Renal cortex interstitium (tissue), 11 donors: Measurements from ENCODE around the gene MTHFSD. TPM values are rescaled to one million over a fixed set of nuclear protein-coding genes. Genes with fewer than 3 reads are reported as not detected.

Experiments used
- DNase-seq, 11 donors: peaks; one replicate each; pipeline ENCODE4 v3.0.0-alpha.2; 2013; ENCODE audit warnings: low read depth in 9 of 11, low spot score in 4 of 11; ENCODE audit errors: extremely low read depth in 1 of 11
- polyA plus RNA-seq, 3 donors: library from polyadenylated mRNA; unstranded; fragments of 120-200 nt; gene quantifications; one replicate each; pipeline ENCODE4 v1.2.1, GENCODE V29; 2013; ENCODE audit not compliant: insufficient read length in 3 of 3

Gene MTHFSD
- polyA plus RNA-seq, 3 donors, result 26.2 to 31.9 (median 27.3) TPM

GRCh38 chr16:86574646-86575045 is 19.6 kb upstream of the MTHFSD start:
- no peak for DNase-seq

GRCh38 chr16:86573646-86574508 is 18.8 kb upstream of the MTHFSD start:
- no peak for DNase-seq

- no peak for DNase-seq
These were observed 18.2 kb upstream of the MTHFSD start for GRCh38 chr16:86573215-86573614.

GRCh38 chr16:86572606-86573005 is 17.6 kb upstream of the MTHFSD start:
- no peak for DNase-seq

- DNase-seq, result no peak
These were observed 17.0 kb upstream of the MTHFSD start for GRCh38 chr16:86572041-86572521.

DNA sequence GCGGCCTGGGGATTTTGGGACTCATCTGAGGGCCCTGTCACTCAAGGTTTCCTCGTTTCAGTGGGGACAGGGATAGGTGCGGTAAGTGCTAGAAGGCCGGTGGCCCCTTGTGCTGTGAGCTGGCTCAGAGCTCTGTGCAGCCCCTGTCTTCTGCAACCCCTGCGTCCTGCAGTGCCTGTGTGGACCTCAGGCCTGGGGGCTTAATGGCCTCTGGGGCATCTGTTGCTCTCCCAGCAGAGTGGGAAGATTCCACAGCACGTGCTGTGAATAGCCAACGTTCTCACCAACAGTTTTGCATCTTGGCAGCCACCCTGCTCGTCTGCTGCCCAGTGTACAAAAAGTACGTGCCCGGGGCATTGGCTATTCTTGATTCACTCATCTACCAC is 16.5 kb upstream of the MTHFSD start:
- no peak for DNase-seq

- DNase-seq, result no peak
These were observed 15.8 kb upstream of the MTHFSD start for GRCh38 chr16:86570558-86571529.

GRCh38 chr16:86569701-86570447 is 14.8 kb upstream of the MTHFSD start:
- DNase-seq, result no peak

DNA sequence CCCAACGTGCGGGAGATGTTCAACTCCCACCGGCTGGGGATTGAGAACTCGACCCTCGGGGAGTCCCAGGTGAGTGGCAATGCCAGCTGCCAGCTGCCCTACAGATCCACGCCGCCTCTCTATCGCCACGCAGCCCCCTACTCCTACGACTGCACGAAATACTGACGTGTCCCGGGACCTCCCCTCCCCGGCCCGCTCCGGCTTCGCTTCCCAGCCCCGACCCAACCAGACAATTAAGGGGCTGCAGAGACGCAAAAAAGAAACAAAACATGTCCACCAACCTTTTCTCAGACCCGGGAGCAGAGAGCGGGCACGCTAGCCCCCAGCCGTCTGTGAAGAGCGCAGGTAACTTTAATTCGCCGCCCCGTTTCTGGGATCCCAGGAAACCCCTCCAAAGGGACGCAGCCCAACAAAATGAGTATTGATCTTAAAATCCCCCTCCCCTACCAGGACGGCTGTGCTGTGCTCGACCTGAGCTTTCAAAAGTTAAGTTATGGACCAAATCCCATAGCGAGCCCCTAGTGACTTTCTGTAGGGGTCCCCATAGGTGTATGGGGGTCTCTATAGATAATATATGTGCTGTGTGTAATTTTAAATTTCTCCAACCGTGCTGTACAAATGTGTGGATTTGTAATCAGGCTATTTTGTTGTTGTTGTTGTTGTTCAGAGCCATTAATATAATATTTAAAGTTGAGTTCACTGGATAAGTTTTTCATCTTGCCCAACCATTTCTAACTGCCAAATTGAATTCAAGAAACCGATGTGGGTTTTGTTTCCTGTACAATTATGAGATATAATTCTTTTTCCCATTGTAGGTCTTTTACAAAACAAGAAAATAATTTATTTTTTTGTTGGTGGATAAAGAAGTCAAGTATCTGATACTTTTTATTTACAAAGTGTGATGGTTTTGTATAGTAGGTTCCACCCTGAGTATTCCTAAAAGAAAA is 13.9 kb upstream of the MTHFSD start:
- DNase-seq, result no peak

DNA sequence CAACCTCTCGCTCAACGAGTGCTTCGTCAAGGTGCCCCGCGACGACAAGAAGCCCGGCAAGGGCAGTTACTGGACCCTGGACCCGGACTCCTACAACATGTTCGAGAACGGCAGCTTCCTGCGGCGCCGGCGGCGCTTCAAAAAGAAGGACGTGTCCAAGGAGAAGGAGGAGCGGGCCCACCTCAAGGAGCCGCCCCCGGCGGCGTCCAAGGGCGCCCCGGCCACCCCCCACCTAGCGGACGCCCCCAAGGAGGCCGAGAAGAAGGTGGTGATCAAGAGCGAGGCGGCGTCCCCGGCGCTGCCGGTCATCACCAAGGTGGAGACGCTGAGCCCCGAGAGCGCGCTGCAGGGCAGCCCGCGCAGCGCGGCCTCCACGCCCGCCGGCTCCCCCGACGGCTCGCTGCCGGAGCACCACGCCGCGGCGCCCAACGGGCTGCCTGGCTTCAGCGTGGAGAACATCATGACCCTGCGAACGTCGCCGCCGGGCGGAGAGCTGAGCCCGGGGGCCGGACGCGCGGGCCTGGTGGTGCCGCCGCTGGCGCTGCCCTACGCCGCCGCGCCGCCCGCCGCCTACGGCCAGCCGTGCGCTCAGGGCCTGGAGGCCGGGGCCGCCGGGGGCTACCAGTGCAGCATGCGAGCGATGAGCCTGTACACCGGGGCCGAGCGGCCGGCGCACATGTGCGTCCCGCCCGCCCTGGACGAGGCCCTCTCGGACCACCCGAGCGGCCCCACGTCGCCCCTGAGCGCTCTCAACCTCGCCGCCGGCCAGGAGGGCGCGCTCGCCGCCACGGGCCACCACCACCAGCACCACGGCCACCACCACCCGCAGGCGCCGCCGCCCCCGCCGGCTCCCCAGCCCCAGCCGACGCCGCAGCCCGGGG is 12.9 kb upstream of the MTHFSD start:
- DNase-seq, result no peak

DNA sequence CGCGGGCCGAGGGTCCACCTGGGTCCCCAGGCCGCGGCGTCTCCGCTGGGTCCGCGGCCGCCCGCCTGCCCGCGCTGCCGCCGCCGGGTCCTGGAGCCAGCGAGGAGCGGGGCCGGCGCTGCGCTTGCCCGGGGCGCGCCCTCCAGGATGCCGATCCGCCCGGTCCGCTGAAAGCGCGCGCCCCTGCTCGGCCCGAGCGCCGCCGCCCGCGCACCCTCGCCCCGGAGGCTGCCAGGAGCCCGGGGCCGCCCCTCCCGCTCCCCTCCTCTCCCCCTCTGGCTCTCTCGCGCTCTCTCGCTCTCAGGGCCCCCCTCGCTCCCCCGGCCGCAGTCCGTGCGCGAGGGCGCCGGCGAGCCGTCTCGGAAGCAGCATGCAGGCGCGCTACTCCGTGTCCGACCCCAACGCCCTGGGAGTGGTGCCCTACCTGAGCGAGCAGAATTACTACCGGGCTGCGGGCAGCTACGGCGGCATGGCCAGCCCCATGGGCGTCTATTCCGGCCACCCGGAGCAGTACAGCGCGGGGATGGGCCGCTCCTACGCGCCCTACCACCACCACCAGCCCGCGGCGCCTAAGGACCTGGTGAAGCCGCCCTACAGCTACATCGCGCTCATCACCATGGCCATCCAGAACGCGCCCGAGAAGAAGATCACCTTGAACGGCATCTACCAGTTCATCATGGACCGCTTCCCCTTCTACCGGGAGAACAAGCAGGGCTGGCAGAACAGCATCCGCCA is 12.1 kb upstream of the MTHFSD start:
- DNase-seq, result no peak

DNA sequence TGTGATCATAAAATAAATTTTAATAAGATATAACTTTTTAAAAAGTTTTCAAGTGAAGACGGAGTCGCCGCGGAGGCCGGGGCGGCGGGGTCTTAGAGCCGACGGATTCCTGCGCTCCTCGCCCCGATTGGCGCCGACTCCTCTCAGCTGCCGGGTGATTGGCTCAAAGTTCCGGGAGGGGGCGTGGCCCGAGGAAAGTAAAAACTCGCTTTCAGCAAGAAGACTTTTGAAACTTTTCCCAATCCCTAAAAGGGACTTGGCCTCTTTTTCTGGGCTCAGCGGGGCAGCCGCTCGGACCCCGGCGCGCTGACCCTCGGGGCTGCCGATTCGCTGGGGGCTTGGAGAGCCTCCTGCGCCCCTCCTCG is 11.5 kb upstream of the MTHFSD start, which contains the start of gene FOXC2:
Gene FOXC2, plus strand, starts transcription at position 229 of the 365 bp plus-strand sequence. CDS start 507 bp downstream, outside the sequence.
- peak in 10 of 11 donors; percentile 84 to 97 (median 96) for DNase-seq

GRCh38 chr16:86565644-86566511 is 10.8 kb upstream of the MTHFSD start:
- DNase-seq, result no peak

DNA sequence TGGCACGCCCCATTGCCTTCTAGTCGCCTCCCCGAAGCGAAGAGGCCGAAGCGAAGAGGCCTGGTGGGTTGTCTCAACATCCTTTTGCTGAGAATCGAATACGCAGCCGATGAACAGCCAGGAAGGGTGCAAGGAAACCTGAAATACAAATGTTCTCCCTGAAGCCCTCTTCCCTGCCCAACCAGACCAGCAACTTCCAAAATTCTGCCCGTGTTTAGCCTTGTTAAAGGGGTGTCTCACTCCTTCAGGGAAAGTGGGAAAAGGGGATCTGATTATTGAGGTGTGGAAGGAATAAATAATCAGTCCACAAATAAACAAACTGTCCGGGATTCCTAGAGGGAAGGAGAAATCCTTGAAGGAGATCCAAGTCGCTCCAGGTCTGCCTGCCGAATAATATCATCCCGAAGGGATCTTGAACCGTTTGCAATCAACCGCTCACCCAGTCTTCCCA is 10.2 kb upstream of the MTHFSD start:
- no peak for DNase-seq
